HG02973 (cell line): Measurements from ENCODE around the gene WDR91.
"Not testable (repeated sequence)": the region's sequence is repeated elsewhere in the genome, so short reads cannot be mapped to it uniquely, and the experiment has no call there.

Experiments used
- ATAC-seq: cut with Tn5 transposase; IDR thresholded peaks from one replicate; pipeline ENCODE4 v1.9.1; 2021; ENCODE audit warnings: moderate library complexity; ENCODE audit not compliant: unreplicated experiment

WDR91 gene

GRCh38 chr7:135234095-135234494 lies 22.8 kb upstream of the WDR91 start:
- ATAC-seq = not testable (repeated sequence)

- ATAC-seq = no peak
Measured at GRCh38 chr7:135233570-135233969, 22.2 kb upstream of the WDR91 start, which contains the start of gene STRA8. STRA8 (plus strand) TSS chr7:135233838; CDS start chr7:135240525, 6,687 bp downstream.

DNA sequence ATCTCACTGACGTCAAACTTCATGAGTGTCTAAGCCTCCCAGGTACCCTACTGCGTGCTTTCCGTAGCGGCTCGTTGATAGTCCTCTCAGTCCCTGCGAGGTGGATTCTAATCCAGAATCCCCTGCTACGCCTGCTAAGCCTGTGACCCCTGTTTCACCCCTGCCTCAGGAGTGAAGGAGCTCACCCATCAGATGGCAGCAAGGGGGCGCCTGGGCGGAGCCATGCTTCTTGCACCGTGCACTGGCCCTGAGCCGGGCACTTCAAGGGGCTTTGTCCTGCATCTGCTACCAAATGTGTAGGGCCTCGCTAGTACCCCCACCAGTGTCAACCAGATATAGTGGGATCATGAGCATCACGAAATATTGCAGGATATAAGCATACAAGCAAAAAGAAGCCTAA lies 21.4 kb upstream of the WDR91 start:
- ATAC-seq = no peak

GRCh38 chr7:135232087-135232486 lies 20.8 kb upstream of the WDR91 start:
- no peak for ATAC-seq

DNA sequence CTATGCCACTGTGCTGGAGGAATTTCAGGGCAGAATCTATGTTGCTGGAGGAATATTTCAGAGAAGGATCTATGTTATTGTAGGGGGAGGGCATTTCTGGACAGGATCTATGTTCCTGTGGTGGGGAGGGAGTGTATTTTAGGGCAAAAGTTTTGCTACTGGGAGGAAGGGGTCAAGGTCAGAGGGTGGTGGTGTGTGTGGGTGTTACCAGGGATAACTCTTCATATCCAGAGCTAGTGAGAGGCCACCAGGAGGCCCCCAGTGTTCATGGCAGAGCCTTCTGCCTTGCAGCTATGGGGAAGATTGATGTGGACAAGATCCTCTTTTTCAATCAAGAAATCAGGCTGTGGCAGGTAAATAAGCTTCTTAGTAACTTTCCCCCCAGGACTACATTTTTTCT lies 20.4 kb upstream of the WDR91 start:
- no peak for ATAC-seq

DNA sequence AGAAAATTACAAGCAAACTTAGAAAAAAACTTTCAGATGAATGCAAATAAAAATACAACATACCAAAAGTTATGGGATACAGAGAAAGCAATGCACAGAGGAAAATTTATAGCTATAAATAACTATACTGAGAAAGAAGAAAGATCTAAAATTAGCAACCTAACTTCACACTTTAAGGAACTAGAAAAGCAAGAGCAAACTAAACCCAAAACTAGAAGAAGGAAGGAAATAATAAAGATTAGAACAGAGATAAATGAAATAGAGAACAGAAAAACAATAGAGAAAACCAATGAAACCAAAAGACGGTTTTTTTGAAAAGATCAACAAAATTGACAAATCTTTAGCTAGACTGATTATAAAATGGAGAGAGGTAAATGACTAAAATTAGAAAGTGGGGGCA lies 12.7 kb upstream of the WDR91 start:
- ATAC-seq = no peak

- no peak for ATAC-seq
Measured at GRCh38 chr7:135217645-135218509, 6.6 kb upstream of the WDR91 start.

- ATAC-seq = no peak
Measured at GRCh38 chr7:135215698-135216097, 4.4 kb upstream of the WDR91 start.

GRCh38 chr7:135215180-135215579 lies 3.9 kb upstream of the WDR91 start:
- ATAC-seq = no peak

GRCh38 chr7:135213831-135214230 lies 2.5 kb upstream of the WDR91 start:
- no peak for ATAC-seq

GRCh38 chr7:135211946-135212685 lies 790 bp upstream of the WDR91 start:
- ATAC-seq = not testable (repeated sequence)

GRCh38 chr7:135210888-135211178 lies 493 bp downstream of the WDR91 start:
- no peak for ATAC-seq

DNA sequence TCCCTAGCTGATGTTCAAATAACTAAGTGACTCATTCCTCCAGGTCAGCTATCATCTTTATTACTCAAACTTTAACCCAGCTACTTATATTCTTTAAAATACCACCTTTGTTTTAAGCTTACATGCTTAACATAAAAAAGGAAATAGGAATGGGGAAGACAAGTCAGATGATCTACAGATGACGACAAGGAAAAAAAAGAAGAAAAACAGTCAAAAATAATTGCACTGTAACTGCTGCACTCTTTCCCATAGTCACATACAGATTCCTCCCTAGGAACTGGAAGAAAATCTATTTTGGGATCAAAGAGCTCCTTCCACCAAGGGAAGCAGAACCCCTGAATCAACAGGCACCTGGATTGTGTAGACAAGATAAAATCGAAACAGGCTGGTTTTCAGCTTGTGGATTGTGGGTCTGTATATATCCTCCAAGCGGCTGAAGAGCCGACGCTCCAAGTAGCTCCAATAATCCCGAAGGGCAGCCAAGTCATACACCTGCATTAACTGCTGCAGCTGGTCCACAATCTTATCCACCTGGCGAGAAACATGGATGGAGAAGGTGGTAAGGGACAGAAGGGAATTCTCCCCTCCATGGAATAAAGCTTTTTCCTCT lies 2.0 kb downstream of the WDR91 start:
- ATAC-seq = no peak

GRCh38 chr7:135208102-135208793 lies 3.1 kb downstream of the WDR91 start:
- no peak for ATAC-seq

DNA sequence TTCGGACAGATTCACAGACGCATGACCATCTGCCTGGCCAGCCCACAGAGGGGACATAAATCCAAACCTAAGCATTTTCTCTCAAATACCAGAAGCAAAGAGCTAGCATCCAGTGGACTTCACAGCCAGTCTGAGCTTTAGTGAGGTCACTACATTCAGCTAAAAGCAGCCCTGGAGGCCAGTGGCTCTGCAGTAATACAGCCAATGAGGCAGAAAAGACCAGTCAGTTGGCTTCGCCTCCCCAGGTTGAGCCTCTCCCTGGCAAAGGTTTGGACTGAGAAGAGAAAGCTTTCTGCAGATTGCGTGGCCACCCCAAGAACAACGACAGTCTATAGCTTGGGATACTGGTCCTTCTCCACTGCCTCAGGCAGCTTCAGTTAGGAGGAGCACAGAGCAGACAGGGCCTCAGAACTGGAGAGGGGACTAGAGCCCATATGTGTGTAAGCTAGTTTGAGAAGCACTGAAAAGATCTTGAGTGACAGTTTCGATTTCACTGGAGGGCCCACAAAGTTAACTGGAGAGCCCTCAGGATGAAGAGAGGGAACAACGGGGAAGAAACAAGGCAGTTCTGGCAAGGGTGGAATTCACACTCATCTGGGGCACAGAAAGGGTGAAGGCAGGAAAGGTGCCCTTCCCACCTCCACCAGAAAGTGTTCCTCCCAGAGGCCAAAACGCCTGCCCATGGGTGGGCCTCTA lies 3.8 kb downstream of the WDR91 start:
- ATAC-seq = no peak

DNA sequence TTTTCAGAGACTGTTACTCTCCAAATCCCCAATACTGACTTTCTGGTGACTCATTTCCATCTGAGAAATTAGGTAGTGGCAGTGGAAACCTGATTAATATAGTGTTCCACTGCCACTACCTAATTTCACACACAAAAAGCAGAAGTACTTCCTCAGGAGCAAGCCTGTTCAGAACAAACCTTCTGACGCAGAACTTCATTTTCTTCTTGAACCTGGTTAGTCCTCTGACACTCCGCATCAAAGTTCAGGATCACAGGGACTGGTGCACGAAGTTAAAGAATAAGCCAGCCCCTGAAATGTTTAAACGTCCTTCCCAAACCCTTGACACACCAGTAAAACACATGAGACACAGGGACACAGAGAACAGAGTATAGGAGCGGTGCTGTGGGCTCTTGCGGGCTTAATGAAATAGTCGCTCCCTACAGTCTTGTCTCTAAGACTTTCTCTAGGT lies 4.4 kb downstream of the WDR91 start:
- ATAC-seq = peak; percentile 33

DNA sequence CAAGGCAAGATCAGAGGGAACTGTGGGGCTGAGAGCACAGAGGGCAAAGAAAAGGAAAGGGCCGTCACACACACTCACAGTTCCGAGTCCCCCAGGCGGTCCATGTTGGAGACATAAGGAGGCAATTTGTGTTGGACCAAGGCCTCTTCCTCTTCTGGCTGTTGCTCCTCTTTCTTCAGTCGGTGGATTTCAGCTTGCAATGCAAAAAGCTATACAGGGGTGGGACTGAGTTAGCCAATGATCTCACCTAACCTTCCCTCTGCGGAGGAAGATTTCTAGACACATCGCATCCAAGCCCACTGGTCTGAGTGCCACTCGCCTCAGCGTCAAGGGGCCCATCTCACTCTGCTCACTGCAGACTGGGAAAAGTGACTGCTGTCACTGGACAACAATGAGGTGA lies 5.5 kb downstream of the WDR91 start:
- no peak for ATAC-seq

- no peak for ATAC-seq
Measured at GRCh38 chr7:135204876-135205275, 6.5 kb downstream of the WDR91 start.

- no peak for ATAC-seq
Measured at GRCh38 chr7:135204341-135204749, 7.0 kb downstream of the WDR91 start.

GRCh38 chr7:135201350-135201749 lies 10.0 kb downstream of the WDR91 start:
- no peak for ATAC-seq
